ENCODE data around the gene TTBK2.
"Not testable (repeated sequence)": the region's sequence is repeated elsewhere in the genome, so short reads cannot be mapped to it uniquely, and the experiment has no call there.

The TTBK2 gene

GRCh38 chr15:42908538-42908937 is 12.0 kb downstream of the TTBK2 start:
- DNase-seq (ENCODE audit: low read depth in 2 of 2), result no peak

GRCh38 chr15:42903388-42904324 is 16.9 kb downstream of the TTBK2 start:
- no peak for DNase-seq (ENCODE audit: low read depth in 2 of 2)

- DNase-seq (ENCODE audit: low read depth in 2 of 2), result not testable (repeated sequence)
Measured at GRCh38 chr15:42893911-42894310, 26.7 kb downstream of the TTBK2 start.

GRCh38 chr15:42891569-42891968 is 29.0 kb downstream of the TTBK2 start:
- DNase-seq (ENCODE audit: low read depth in 2 of 2), result no peak

GRCh38 chr15:42890161-42890913 is 30.2 kb downstream of the TTBK2 start:
- no peak for DNase-seq (ENCODE audit: low read depth in 2 of 2)

- not testable (repeated sequence) for DNase-seq (ENCODE audit: low read depth in 2 of 2)
Measured at GRCh38 chr15:42887384-42887783, 33.2 kb downstream of the TTBK2 start.

GRCh38 chr15:42880121-42880520 is 40.5 kb downstream of the TTBK2 start:
- DNase-seq (ENCODE audit: low read depth in 2 of 2), result no peak

GRCh38 chr15:42879443-42879842 is 41.1 kb downstream of the TTBK2 start:
- no peak for DNase-seq (ENCODE audit: low read depth in 2 of 2)

- no peak for DNase-seq (ENCODE audit: low read depth in 2 of 2)
Measured at GRCh38 chr15:42876224-42876623, 44.4 kb downstream of the TTBK2 start.

GRCh38 chr15:42868683-42869082 is 51.9 kb downstream of the TTBK2 start:
- no peak for DNase-seq (ENCODE audit: low read depth in 2 of 2)

- no peak for DNase-seq (ENCODE audit: low read depth in 2 of 2)
Measured at GRCh38 chr15:42863572-42864239, 56.9 kb downstream of the TTBK2 start.

GRCh38 chr15:42858999-42859789 is 61.4 kb downstream of the TTBK2 start:
- DNase-seq (ENCODE audit: low read depth in 2 of 2), result no peak

- no peak for DNase-seq (ENCODE audit: low read depth in 2 of 2)
Measured at GRCh38 chr15:42858540-42858939, 62.0 kb downstream of the TTBK2 start.

GRCh38 chr15:42854576-42854975 is 66.0 kb downstream of the TTBK2 start:
- DNase-seq (ENCODE audit: low read depth in 2 of 2), result no peak

GRCh38 chr15:42849836-42850235 is 70.7 kb downstream of the TTBK2 start:
- no peak for DNase-seq (ENCODE audit: low read depth in 2 of 2)

- no peak for DNase-seq (ENCODE audit: low read depth in 2 of 2)
Measured at GRCh38 chr15:42848846-42849245, 71.7 kb downstream of the TTBK2 start.

- DNase-seq (ENCODE audit: low read depth in 2 of 2), result no peak
Measured at GRCh38 chr15:42846647-42847046, 73.9 kb downstream of the TTBK2 start.

- DNase-seq (ENCODE audit: low read depth in 2 of 2), result no peak
Measured at GRCh38 chr15:42845581-42845980, 75.0 kb downstream of the TTBK2 start.

GRCh38 chr15:42843699-42844098 is 76.9 kb downstream of the TTBK2 start:
- no peak for DNase-seq (ENCODE audit: low read depth in 2 of 2)

GRCh38 chr15:42836251-42836650 is 84.3 kb downstream of the TTBK2 start:
- DNase-seq (ENCODE audit: low read depth in 2 of 2), result no peak

GRCh38 chr15:42832576-42832975 is 88.0 kb downstream of the TTBK2 start:
- DNase-seq (ENCODE audit: low read depth in 2 of 2), result no peak
